Spleen (tissue), 11 donors: ENCODE measurements around the gene RAD52. TPM values are rescaled to one million over a fixed set of nuclear protein-coding genes. Genes with fewer than 3 reads are reported as not detected.

Source experiments
- DNase-seq: peaks from one replicate; pipeline ENCODE4 v3.0.0-alpha.2; 2020
- H3K27ac ChIP-seq, 8 donors: fragments of 200-600 bp; sonication (generic) in 7 of 8; 1 replicate in 4 of 8; 2 replicates in 4 of 8; pipeline versions ENCODE4 v1.5.0 to v1.8.0; 2016 to 2021; ENCODE audit warnings: inconsistent platforms in 4 of 8, mild to moderate bottlenecking in 4 of 8, moderate library complexity in 1 of 8
- H3K27me3 ChIP-seq, 7 donors: fragments of 200-600 bp; sonication (generic) in 6 of 7; replicated peaks in 1 of 7; 1 replicate in 4 of 7; 2 replicates in 3 of 7; pipeline versions ENCODE4 v1.5.0 to v1.8.0; 2016 to 2021; ENCODE audit warnings: inconsistent platforms in 3 of 7, mild to moderate bottlenecking in 1 of 7
- H3K36me3 ChIP-seq, 6 donors: fragments of 200-600 bp; sonication (generic) in 5 of 6; 1 replicate in 4 of 6; 2 replicates in 2 of 6; pipeline versions ENCODE4 v1.5.0 to v1.8.0; 2016 to 2021; ENCODE audit warnings: inconsistent platforms in 2 of 6
- H3K4me1 ChIP-seq, 6 donors: fragments of 200-600 bp; sonication (generic) in 5 of 6; 1 replicate in 3 of 6; 2 replicates in 3 of 6; pipeline versions ENCODE4 v1.5.0 to v1.8.0; 2016 to 2021; ENCODE audit warnings: inconsistent platforms in 3 of 6
- H3K4me3 ChIP-seq, 8 donors: fragments of 200-600 bp; sonication (generic) in 7 of 8; 1 replicate in 4 of 8; 2 replicates in 4 of 8; pipeline versions ENCODE4 v1.5.0 to v1.8.0; 2016 to 2021; ENCODE audit warnings: inconsistent platforms in 4 of 8, mild to moderate bottlenecking in 4 of 8, moderate library complexity in 2 of 8
- H3K9me3 ChIP-seq, 8 donors: fragments of 200-600 bp; sonication (generic) in 7 of 8; 1 replicate in 4 of 8; 2 replicates in 4 of 8; pipeline versions ENCODE4 v1.5.0 to v1.8.0; 2016 to 2021; ENCODE audit warnings: inconsistent platforms in 4 of 8
- POLR2A ChIP-seq, 3 donors: fragments of 450-650 bp; IDR thresholded peaks; one replicate each; pipeline ENCODE4 v1.5.1; 2017; ENCODE audit warnings: antibody characterized with exemption in 3 of 3, mild to moderate bottlenecking in 1 of 3
- POLR2AphosphoS5 ChIP-seq, 3 donors: sonication (generic); formaldehyde crosslinking; IDR thresholded peaks; one replicate each; pipeline ENCODE4 v1.5.1; 2017; ENCODE audit warnings: antibody characterized with exemption in 3 of 3
- whole genome bisulfite sequencing, 5 donors: extraction: QIAGEN DNeasy Blood & Tissue Kit in 3 of 5; methylation state at CpG; one replicate each; pipeline versions ENCODE4 v1.1.5 to v1.1.7; 2013 to 2018; 5-methylcytosine and 5-hydroxymethylcytosine counted together
- intact Hi-C: fragments of 100-400 bp; cut with DNase I; formaldehyde crosslinking; loops from one replicate; pipeline ENCODE4 v1.15.0; 2023; ENCODE audit warnings: low total_unique reads
- polyA plus RNA-seq, 3 donors: library from polyadenylated mRNA; stranded (reverse); fragments of 200-250 nt; gene quantifications; one replicate each; pipeline ENCODE4 v1.2.1, GENCODE V29; 2013
- total RNA-seq, 7 donors: library from RNA; depleted of rRNA in 3 of 7; stranded (reverse); fragments of >200 nt in 3 of 7; fragmentation: NEBNext Ultra II Directional in 4 of 7; extraction: Animal tissue kit (Norgen Biotek cat#: 25700) in 4 of 7; gene quantifications; one replicate each; pipeline versions ENCODE4 v1.1.0 to v1.2.1, GENCODE V29; 2016 to 2021
- TF ChIP-seq, protein P1 (sequence below), 11 experiments: fragments of 200-600 bp in 7 of 11; fragments of 450-650 bp in 4 of 11; sonication (generic) in 4 of 11; IDR thresholded peaks in 8 of 11; conservative IDR thresholded peaks in 3 of 11; 1 replicate in 7 of 11; 2 replicates in 4 of 11; pipeline versions ENCODE4 v1.4.0 to v1.8.0; 2016 to 2021; ENCODE audit warnings: antibody characterized with exemption in 11 of 11, inconsistent platforms in 4 of 11, mild to moderate bottlenecking in 1 of 11
- donor health status: healthy with polysubstance abuse.
- donor health status: DM: no; HTN: no; CAD: no; lungs with moderate emphysema.
- donor health status: DM: no; HTN: no; CAD: no.
- donor health status: Bipolar disorder and iron deficiency.
- donor health status: healthy.
- donor health status: DM: no; HTN: no; CAD: no.
- donor health status: DM: yes; HTN: yes; CAD: no.

Gene RAD52
- total and polyA plus RNA-seq, 10 donors = 4.6 to 19.5 (median 13.2) TPM

DNA sequence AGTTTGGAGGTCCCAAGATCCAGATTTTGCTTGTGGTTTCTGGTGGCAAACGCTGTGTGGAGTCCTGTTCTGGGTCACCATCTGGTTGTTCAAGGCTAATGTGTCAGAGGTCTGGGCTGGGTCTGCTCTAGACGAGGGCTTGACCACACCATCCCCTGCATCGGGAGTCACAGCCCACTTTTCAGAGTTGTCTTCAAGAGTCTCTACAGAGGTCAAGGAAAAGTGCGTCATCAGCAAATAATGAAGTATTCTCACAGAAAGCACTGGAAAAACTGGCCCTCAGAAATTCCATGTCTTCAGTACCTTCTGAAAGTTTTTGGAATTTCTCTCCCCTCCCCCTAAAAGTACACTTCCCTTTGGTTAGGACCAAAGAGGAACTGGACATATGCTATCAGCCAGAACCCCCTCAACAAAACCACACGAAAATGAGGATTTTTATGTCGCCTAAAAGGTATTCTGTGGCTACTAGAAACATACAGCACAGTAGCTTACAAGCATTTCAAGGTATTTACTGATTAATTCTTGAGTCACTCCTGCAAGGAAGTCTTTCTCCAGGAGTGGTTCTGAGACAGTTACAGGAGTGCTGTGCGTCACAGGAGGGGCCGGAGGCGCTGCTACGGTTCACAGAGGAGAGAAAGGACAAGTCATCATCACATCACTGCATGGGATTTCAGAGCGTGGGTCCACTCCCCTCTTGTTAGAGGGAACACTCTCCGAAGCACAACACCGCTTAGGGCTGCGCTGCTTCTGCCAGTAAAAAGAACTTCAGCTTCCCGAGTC, 35.4 kb downstream of the RAD52 start:
- no peak for DNase-seq
- intact Hi-C loops = no loop called here
- Histone ChIP-seq H3K4me3 (no peak overlapping the region), H3K9me3 (no peaks in the 10 kb centered on the region), H3K4me1 (peaks cover 6 to 56% (median 32%) of the 10 kb centered on the region in 6 donors), H3K36me3 (peaks cover 0 to 100% (median 70%) of the 10 kb centered on the region in 6 donors), H3K27me3 (no peaks in the 10 kb centered on the region), H3K27ac (peak overlapping the region in 3 of 8 donors; percentile 19 to 61 (median 35))
- 61 to 73% (median 66%) methylated on average over 15 of the region's 15 CpGs for WGBS, 5 donors
- TF ChIP-seq POLR2A (IDR thresholded peaks at IDR 0.05) (no peak), POLR2AphosphoS5 (IDR thresholded peaks at IDR 0.05) (no peak)
- TF ChIP-seq, protein P1, sequence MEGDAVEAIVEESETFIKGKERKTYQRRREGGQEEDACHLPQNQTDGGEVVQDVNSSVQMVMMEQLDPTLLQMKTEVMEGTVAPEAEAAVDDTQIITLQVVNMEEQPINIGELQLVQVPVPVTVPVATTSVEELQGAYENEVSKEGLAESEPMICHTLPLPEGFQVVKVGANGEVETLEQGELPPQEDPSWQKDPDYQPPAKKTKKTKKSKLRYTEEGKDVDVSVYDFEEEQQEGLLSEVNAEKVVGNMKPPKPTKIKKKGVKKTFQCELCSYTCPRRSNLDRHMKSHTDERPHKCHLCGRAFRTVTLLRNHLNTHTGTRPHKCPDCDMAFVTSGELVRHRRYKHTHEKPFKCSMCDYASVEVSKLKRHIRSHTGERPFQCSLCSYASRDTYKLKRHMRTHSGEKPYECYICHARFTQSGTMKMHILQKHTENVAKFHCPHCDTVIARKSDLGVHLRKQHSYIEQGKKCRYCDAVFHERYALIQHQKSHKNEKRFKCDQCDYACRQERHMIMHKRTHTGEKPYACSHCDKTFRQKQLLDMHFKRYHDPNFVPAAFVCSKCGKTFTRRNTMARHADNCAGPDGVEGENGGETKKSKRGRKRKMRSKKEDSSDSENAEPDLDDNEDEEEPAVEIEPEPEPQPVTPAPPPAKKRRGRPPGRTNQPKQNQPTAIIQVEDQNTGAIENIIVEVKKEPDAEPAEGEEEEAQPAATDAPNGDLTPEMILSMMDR (IDR thresholded peaks at IDR 0.05 in 8 of 11, conservative IDR thresholded peaks at IDR 0.05 in 3 of 11) = no peak

DNA sequence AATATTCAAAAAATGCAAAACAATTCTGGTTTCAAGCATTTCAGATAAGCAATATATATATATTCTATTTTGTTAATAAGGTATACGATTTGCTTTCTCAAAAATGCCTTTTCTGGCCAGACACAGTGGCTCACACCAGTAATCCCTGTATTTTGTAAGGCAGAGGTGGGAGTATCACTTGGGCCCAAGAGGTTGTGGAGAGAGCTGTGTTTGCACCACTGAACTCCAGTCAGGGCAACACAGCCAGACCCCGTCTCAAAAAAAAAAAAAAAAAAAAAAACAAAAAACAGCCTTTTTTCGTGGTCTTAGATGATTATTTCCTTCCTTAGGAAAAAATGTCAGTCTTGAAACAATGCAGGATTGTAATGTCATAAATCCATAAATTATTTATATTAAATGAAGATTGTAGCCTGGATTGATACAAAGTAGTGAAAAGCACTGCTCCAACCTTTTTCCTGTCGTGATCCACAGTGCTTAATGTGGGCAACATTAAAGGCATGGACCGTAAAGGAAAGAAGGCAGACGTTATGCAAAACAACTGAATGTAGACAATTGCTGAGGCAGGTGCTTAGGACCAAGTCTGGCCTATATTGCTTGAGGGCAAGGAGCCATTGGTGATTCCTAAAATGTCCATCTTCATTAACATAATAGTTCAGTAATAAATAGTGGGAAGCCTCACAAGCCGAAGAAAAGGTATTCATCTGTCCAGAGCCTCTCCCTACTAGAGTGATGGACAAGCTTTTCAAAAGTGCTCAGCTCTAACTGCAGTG, 36.8 kb downstream of the RAD52 start:
- intact Hi-C loops = no loop called here
- Histone ChIP-seq H3K27me3 (no peaks in the 10 kb centered on the region), H3K4me3 (no peak overlapping the region), H3K27ac (no peak overlapping the region), H3K4me1 (peaks cover 6 to 56% (median 32%) of the 10 kb centered on the region in 6 donors), H3K9me3 (no peaks in the 10 kb centered on the region), H3K36me3 (peaks cover 3 to 100% (median 73%) of the 10 kb centered on the region in 6 donors)
- TF ChIP-seq POLR2AphosphoS5 (IDR thresholded peaks at IDR 0.05) (no peak), POLR2A (IDR thresholded peaks at IDR 0.05) (no peak)
- TF ChIP-seq, protein P1 (IDR thresholded peaks at IDR 0.05 in 8 of 11, conservative IDR thresholded peaks at IDR 0.05 in 3 of 11) = no peak
- no peak for DNase-seq
- WGBS, 5 donors = 81 to 86% (median 82%) methylated on average over 7 of the region's 7 CpGs

- intact Hi-C loops = no loop called here
- Histone ChIP-seq H3K27ac (peak overlapping the region in 1 of 8 donors; percentile 29), H3K36me3 (peaks cover 3 to 100% (median 73%) of the 10 kb centered on the region in 6 donors), H3K4me3 (no peak overlapping the region), H3K27me3 (no peaks in the 10 kb centered on the region), H3K4me1 (peaks cover 6 to 60% (median 32%) of the 10 kb centered on the region in 6 donors), H3K9me3 (no peaks in the 10 kb centered on the region)
- WGBS, 5 donors = 44 to 63% (median 52%) methylated on average over 10 of the region's 10 CpGs
- DNase-seq = no peak
- no peak for TF ChIP-seq POLR2AphosphoS5 (IDR thresholded peaks at IDR 0.05)
- no peak for TF ChIP-seq POLR2A (IDR thresholded peaks at IDR 0.05)
- TF ChIP-seq, protein P1 (IDR thresholded peaks at IDR 0.05 in 8 of 11, conservative IDR thresholded peaks at IDR 0.05 in 3 of 11) = no peak
These were observed 38.2 kb downstream of the RAD52 start for GRCh38 chr12:911191-911826.
